Activated CD4-positive, CD25-positive, alpha-beta regulatory T cell treated with anti-CD3 and anti-CD28 coated beads, Interleukin-2, amount 50 U/mL, for 16 hours (primary cell): ENCODE results near the gene DAPK1.
"Not testable (repeated sequence)": the region's sequence is repeated elsewhere in the genome, so short reads cannot be mapped to it uniquely, and the experiment has no call there.

Source experiments
- DNase-seq: peaks from one replicate; pipeline ENCODE4 v3.0.0-alpha.2; 2020; ENCODE audit warnings: low read depth, low spot score

The DAPK1 gene

DNA sequence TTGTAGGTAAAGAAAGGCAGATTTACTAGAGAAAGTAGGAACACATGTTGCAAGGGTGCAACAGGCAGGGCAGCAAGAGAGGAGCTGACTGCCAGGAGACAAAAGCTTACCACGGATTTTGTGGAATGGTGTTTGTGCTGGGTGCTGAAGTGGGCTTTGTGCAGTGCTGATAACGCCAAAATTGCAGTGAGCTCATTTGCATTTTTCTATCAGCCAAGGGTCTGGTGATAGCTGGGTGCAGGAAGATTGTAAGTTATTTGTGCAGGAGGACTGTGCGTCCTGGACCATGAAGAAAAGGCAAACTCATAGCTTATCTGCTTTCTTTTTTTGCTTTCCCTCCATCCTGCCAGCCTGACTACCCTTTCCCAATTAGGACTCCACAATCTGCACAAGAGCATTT, 241.9 kb downstream of the DAPK1 start:
- DNase-seq: no peak

DNA sequence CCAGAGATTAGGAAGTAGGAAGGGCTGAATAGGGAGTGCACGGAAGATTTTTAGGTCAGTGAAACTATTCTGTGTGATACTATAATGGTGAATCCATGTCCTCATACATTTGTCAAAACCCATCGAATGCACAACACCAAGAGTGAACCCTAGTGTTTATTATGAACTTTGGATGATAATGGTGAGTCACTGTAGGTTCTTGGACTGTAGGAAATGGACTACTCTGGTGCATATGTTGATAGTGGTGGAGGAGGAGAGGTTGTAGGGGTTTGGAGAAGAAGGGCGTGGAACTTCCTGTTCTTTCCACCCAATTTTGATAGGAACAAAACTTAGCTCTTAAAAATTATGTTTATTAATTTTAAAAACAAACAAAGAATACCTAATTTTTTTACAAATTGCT, 242.5 kb downstream of the DAPK1 start:
- no peak for DNase-seq

DNA sequence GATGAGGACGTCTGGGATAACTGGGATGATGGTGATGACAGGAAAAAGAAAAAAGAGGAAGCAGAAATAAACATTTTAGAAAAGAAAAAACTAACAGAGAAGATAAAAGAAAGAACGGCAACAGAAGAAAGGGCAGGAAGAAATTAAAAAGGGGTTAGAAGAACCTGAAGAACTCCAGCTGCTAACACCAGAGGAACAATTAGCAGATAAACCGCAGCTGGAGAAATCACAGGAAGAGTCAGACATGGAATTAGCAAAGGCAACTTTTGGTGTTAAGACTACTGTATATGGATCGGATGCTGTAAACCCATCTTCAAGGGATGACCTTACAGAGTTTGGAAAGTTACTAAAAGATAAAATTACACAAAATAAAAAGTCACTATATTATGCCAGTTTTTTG, 243.7 kb downstream of the DAPK1 start:
- DNase-seq: no peak

DNA sequence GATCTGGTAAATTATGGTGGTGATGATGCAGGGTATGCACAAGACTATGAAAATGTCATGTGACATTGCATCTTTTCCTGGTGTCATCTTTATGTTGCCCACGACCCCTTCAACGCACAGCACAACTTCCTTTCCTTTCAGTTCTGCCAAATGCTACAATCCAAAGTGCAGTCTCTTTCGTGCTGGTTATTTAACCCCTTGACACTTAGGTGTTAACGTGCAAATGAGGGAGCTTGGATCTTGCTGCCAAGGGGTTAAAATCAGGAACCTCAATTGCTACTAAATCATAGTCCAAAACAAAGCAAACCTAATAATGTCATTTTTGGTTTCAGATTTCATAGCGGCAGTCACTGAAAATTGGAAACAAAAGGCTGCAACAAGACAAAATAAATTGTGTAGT, 244.2 kb downstream of the DAPK1 start:
- no peak for DNase-seq

DNA sequence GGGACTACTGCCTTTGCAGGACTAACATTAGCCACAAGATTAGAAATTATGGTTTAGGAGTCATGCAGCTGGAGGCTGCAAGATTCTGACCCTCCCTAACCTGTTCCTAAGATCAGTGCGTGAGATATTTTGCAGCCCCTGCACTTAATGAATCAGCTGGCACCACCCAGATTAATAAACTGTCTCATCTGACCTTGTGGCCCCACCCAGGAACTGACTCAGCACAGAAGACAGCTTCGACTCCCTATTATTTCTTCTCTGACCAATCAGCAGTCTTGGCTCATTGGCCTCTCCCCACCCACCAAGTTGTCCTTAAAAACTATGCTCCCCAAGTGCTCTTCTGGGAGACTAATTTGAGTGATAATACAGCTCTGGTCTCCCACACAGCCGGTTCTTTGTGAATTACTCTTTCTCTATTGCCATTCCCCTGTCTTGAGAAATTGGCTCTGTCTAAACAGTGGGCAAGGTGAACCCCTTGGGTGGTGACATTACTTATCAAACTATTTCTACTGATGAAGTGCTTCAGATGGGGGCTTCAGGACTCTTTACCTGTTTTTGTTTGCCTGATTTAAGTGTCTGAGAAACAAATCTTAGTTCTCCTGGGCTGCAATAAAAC, 245.3 kb downstream of the DAPK1 start:
- DNase-seq: no peak

DNA sequence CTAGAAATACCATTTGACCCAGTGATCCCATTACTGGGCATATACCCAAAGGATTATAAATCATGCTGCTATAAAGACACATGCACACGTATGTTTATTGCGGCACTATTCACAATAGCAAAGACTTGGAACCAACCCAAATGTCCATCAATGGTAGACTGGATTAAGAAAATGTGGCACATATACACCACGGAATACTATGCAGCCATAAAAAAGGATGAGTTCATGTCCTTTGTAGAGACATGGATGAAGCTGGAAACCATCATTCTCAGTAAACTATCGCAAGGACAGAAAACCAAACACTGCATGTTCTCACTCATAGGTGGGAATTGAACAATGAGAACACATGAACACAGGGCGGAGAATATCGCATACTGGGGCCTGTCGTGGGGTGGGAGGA, 246.6 kb downstream of the DAPK1 start:
- DNase-seq: not testable (repeated sequence)

DNA sequence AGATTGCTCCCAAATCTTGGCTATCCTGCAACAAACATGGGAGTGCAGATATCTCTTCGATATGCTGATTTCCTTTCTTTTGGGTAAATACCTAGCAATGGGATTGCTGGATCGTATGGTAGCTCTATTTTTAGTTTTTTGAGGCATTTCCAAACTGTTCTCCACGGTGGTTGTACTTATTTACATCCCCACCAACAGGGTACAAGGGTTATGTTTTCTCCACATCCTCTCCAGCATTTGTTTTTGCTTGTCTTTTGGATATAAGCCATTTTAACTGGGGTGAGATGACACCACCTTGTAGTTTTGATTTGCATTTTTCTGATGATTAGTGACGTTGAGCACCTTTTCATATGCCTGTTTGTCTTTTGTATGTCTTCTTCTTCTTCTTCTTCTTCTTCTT, 248.5 kb downstream of the DAPK1 start:
- no peak for DNase-seq

DNA sequence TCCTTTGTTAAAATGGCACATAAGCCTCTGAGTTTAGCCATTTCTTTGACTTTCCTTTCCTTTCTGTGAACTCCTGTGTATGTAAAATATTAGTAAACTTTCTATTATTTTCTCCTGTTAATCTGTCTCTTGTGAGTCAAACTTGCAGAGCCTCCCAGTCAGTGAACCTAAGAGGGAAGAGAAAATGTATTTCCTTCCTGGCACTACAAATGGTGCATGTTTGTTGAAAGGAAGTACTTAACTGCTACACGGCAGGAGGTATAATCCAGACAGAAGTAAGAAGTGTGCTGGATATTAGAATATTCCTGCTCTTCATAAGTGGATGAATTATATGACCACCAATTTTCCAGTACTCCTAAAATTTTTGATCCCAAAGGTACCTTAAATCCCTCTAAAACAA, 251.2 kb downstream of the DAPK1 start:
- DNase-seq: no peak

DNA sequence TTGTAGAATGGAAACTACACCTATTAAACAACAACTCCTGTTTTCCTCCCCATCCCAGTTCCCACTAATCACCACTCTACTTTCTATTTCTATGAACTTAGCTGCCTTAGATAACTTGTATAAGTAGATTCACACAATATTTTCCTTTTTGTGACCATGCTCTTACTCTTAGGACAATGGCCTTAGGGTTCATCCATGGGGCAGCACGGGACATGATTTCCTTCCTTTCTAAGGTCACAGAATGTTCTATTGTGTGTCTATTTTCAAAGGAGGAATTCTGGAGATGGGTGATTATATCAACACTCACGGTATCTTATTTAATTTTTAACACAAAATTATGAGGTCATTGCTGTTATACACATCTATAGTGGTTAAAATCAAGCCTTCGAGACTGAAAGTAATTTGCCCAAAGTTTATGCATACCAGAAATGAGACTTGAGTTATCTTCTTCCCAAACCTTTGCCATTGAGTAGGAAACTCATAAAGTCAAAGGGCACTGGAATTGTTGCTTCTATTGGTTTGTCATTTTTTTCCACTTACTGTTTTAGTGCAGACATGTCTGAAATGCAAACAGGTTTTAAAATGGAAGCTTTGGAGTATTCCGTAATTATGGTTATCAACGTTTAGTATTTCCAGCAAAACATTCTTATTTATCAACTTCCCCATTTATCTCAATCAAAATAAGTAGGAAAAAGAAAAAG, 251.8 kb downstream of the DAPK1 start:
- no peak for DNase-seq

DNA sequence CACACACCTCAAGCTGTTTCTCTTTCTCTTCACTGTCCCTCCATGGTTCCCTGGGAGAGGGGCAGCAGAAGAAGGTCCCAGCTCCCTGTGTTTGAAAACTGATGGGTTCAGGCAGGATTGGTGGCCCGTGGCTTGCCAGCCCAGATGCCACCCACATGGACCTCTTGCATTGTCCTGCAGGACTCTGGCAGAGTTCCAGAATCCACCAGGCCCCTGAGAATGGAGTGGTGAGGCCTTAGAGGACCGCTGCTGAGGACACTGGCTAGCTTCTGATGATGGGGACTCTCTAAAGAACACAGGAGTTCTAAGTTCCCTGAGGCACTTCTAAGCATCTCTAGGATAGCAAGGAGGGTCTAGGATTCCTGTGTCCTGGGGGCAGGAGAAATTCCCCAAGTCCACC, 253.1 kb downstream of the DAPK1 start:
- DNase-seq: no peak

DNA sequence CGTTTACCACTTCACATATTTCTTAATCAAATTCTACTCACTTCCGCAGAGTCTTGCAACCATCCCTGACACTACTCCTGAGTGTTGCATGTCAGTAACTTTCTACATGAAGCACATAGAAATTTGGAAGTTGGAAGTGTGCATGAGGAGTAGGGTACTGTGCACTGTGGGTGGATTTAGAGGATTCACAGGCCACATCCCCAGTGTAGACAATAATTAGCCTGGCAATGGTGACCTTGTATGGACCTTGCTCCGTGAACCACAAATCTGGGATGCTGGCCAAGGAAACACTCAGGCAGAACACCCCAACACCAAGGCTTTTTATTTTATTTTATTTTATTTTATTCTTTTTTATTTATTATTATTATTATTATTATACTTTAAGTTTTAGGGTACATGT, 253.8 kb downstream of the DAPK1 start:
- no peak for DNase-seq

DNA sequence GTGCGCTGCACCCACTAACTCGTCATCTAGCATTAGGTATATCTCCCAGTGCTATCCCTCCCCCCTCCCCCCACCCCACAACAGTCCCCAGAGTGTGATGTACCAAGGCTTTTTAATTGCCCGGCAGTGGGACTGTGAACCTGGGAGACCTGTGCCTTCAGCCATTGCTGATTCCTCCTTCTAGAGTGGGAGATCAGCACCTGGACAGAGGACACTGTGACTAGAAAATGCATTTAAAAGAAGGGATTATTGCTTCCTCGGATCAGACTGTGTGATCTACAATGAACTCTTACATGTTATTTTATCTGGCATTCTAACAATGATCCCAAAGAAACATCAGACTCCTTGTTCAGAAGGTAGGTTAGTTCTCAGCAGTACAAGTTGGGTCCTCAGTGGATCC, 254.2 kb downstream of the DAPK1 start:
- DNase-seq: no peak

DNA sequence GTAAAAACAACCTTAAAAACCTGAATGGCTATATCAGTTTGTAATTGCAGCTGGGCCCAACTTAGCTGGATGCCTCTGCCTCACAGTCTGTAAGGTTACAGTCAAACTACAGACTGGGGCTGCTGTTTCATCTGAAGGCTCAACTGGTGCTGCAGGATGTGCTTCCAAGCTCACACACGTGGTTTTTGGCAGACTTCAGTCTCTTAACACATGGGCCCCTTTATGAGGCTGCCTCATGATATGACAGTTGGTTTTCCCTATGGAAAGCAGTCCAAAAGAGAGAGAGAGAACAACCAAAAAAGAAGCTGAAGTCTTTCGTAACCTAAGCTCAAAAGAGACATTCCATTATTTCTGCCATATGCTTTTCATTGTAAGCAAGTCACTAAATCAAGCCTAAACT, 255.6 kb downstream of the DAPK1 start:
- no peak for DNase-seq
